Muscle of leg (tissue), 11 donors: ENCODE results near the gene KCTD2. TPM values are rescaled to one million over a fixed set of nuclear protein-coding genes. Genes with fewer than 3 reads are reported as not detected.

ENCODE experiments used
- DNase-seq: peaks from one replicate; pipeline ENCODE4 v3.0.0; 2013
- H3K27ac ChIP-seq: one replicate; pipeline ENCODE4 v1.5.1; 2013; ENCODE audit warnings: mild to moderate bottlenecking, low read length, control low read depth
- H3K27me3 ChIP-seq: one replicate; pipeline ENCODE4 v1.6.1; 2013; ENCODE audit warnings: low read length; ENCODE audit not compliant: control insufficient read depth, insufficient read depth
- H3K36me3 ChIP-seq: one replicate; pipeline ENCODE4 v1.6.1; 2013; ENCODE audit warnings: low read length; ENCODE audit not compliant: control insufficient read depth, insufficient read depth
- H3K4me1 ChIP-seq: one replicate; pipeline ENCODE4 v1.6.1; 2013; ENCODE audit warnings: low read length; ENCODE audit not compliant: control insufficient read depth, insufficient read depth
- H3K4me3 ChIP-seq: one replicate; pipeline ENCODE4 v1.5.1; 2013; ENCODE audit warnings: low read length, control low read depth
- H3K9me3 ChIP-seq: replicated peaks from 2 replicates; pipeline ENCODE4 v1.6.1; 2013; ENCODE audit warnings: low read depth, low read length; ENCODE audit not compliant: control insufficient read depth
- WGBS: methylation state at CpG from one replicate; pipeline ENCODE4 v1.1.5; 2013; ENCODE audit warnings: missing lambda C conversion rate; ENCODE audit not compliant: insufficient coverage; 5-methylcytosine and 5-hydroxymethylcytosine counted together
- polyA plus RNA-seq, 8 donors: library from polyadenylated mRNA; unstranded; fragments of 120-200 nt; gene quantifications; one replicate each; pipeline versions ENCODE4 v1.2.1 to v1.2.3, GENCODE V29; 2013; ENCODE audit warnings: inconsistent platforms in 1 of 8, low replicate concordance in 1 of 8; ENCODE audit not compliant: insufficient read length in 8 of 8, insufficient read depth in 1 of 8
- total RNA-seq: library from RNA; stranded (reverse); fragments of 120-200 nt; gene quantifications from one replicate; pipeline ENCODE4 v1.2.4, GENCODE V29; 2013

The KCTD2 gene
- total and polyA plus RNA-seq, 9 donors: 16.8 to 24.7 (median 22.2) TPM

- Histone ChIP-seq H3K36me3 (no peaks in the 10 kb centered on the region), H3K9me3 (no peaks in the 10 kb centered on the region), H3K4me3 (no peak overlapping the region), H3K4me1 (peaks cover 47% of the 10 kb centered on the region), H3K27me3 (no peaks in the 10 kb centered on the region), H3K27ac (peak overlapping the region; percentile 6)
- 49% methylated on average over 3 of the region's 4 CpGs for WGBS
- no peak for DNase-seq
Measured at GRCh38 chr17:75075597-75076336, 28.7 kb downstream of the KCTD2 start.

GRCh38 chr17:75077072-75077495 is 30.1 kb downstream of the KCTD2 start:
- peaks cover 47% of the 10 kb centered on the region for H3K4me1 ChIP-seq
- no peak for DNase-seq
- no peaks in the 10 kb centered on the region for H3K36me3 ChIP-seq
- WGBS: 28% methylated on average over 24 of the region's 30 CpGs
- H3K4me3 ChIP-seq: peak overlapping the region; percentile 43
- H3K9me3 ChIP-seq: no peaks in the 10 kb centered on the region
- H3K27me3 ChIP-seq: no peaks in the 10 kb centered on the region
- no peak overlapping the region for H3K27ac ChIP-seq

DNA sequence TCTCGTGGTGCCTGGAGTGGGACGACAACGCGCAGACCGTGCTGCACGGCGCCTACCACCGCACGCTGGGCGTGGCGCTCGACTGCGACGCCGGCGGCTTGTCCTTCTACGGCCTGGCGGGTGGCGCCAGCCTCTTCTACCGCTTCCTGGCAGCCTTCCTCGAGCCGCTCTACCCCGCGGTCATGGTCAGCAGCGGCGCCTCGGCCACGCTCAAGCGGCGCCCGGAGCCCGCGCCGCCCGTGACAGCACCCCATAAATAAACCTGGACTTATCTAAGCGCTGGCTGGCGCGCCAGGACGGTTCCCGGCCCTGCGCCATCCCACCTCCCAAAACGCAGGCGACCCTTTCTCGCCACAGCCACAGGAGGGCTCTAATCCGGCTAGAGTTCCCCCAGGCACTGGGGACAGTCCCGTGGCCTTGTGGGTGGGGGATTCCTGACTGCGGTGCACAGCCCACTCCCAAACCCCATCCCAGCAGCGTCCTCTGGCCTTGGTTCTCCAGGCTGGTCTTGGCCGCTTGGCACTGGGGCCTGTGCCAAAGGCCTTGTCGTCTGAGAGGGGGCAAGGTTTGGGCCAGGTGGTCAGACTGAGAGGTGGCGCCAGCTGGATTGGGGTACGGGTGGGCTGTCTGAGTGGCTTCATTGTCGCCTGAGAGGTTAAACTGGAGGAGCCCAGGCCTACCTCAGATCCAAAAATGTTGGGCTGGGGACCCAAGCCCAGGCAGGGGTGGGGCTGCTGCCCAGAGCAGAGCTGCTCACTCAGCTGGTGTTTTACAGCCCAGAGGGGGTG is 30.7 kb downstream of the KCTD2 start:
- WGBS: 10% methylated on average over 38 of the region's 53 CpGs
- Histone ChIP-seq H3K4me3 (peak overlapping the region; percentile 43), H3K4me1 (peaks cover 47% of the 10 kb centered on the region), H3K9me3 (no peaks in the 10 kb centered on the region), H3K27me3 (no peaks in the 10 kb centered on the region), H3K36me3 (no peaks in the 10 kb centered on the region), H3K27ac (peak overlapping the region; percentile 38)
- DNase-seq: peak; percentile 60

GRCh38 chr17:75078284-75079022 is 31.4 kb downstream of the KCTD2 start:
- DNase-seq: no peak
- Histone ChIP-seq H3K4me3 (no peak overlapping the region), H3K27me3 (no peaks in the 10 kb centered on the region), H3K4me1 (peaks cover 47% of the 10 kb centered on the region), H3K36me3 (no peaks in the 10 kb centered on the region), H3K27ac (no peak overlapping the region), H3K9me3 (no peaks in the 10 kb centered on the region)
- 89% methylated on average over 5 of the region's 17 CpGs for WGBS

DNA sequence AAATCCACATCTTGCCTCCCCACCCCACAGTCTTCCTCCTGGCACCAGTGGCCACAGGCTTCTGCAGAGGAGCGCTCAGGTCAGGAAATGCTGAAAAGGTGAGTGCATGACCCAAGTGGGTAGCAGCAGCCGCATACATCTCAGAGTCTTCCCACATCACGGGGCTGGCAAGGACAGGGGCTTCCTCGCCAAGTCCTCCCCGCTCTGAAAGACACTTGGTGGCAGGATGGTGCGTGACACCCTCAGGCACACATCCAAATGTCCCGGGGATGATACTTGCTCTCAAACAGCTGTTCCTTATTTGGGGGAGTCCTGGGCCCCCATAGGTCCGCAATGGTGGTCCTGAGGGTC is 32.0 kb downstream of the KCTD2 start:
- no peaks in the 10 kb centered on the region for H3K36me3 ChIP-seq
- H3K4me3 ChIP-seq: no peak overlapping the region
- no peaks in the 10 kb centered on the region for H3K27me3 ChIP-seq
- H3K4me1 ChIP-seq: peaks cover 43% of the 10 kb centered on the region
- H3K9me3 ChIP-seq: no peaks in the 10 kb centered on the region
- DNase-seq: no peak
- 56% methylated on average over 6 of the region's 8 CpGs for WGBS
- H3K27ac ChIP-seq: no peak overlapping the region

- 59% methylated on average over 9 of the region's 13 CpGs for WGBS
- H3K27me3 ChIP-seq: no peaks in the 10 kb centered on the region
- no peak overlapping the region for H3K4me3 ChIP-seq
- no peaks in the 10 kb centered on the region for H3K9me3 ChIP-seq
- H3K36me3 ChIP-seq: no peaks in the 10 kb centered on the region
- no peak for DNase-seq
- no peak overlapping the region for H3K27ac ChIP-seq
- H3K4me1 ChIP-seq: peaks cover 33% of the 10 kb centered on the region
Measured at GRCh38 chr17:75081611-75082540, 34.9 kb downstream of the KCTD2 start.

- 41% methylated on average over 2 of the region's 6 CpGs for WGBS
Measured at GRCh38 chr17:75082683-75083082, 35.7 kb downstream of the KCTD2 start.

DNA sequence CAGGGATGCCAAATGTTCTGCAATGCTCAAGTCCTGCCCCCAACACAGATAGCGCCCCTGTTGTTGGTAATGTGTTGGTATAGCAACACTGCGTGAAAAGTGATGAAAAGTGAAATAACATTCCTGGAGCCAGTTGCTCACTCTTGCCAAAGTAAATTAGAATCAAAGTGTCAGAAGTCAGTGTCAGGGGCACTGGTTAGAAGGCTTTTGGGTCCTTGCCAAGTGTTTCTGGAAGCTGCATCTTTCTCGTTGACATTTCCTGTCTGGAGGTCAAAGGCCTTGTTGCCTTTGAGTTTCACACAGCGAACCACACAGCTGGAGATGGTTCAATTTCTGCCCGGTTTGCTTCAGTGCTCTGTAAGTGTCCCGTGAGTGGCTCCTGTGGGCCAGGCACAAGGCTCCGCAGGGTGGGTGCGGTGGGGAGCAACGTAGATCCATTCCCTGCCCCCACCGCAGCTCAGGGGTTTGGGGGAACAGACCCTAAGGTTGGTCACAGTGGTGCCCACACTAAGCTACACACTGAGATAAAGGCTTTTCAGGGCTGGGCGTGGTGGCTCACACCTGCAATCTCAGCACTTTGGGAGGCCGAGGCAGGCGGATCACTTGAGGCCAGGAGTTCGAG is 37.1 kb downstream of the KCTD2 start:
- Histone ChIP-seq H3K4me3 (no peak overlapping the region), H3K4me1 (peaks cover 30% of the 10 kb centered on the region), H3K36me3 (no peaks in the 10 kb centered on the region), H3K27me3 (no peaks in the 10 kb centered on the region), H3K9me3 (no peaks in the 10 kb centered on the region), H3K27ac (no peak overlapping the region)
- WGBS: 57% methylated on average over 10 of the region's 14 CpGs
- DNase-seq: no peak

More at GRCh38 chr17:75082683-75083082, 35.7 kb downstream of the KCTD2 start:
- Histone ChIP-seq H3K9me3 (no peaks in the 10 kb centered on the region), H3K4me3 (no peak overlapping the region), H3K4me1 (peaks cover 32% of the 10 kb centered on the region), H3K36me3 (no peaks in the 10 kb centered on the region), H3K27me3 (no peaks in the 10 kb centered on the region), H3K27ac (no peak overlapping the region)
- no peak for DNase-seq

DNA sequence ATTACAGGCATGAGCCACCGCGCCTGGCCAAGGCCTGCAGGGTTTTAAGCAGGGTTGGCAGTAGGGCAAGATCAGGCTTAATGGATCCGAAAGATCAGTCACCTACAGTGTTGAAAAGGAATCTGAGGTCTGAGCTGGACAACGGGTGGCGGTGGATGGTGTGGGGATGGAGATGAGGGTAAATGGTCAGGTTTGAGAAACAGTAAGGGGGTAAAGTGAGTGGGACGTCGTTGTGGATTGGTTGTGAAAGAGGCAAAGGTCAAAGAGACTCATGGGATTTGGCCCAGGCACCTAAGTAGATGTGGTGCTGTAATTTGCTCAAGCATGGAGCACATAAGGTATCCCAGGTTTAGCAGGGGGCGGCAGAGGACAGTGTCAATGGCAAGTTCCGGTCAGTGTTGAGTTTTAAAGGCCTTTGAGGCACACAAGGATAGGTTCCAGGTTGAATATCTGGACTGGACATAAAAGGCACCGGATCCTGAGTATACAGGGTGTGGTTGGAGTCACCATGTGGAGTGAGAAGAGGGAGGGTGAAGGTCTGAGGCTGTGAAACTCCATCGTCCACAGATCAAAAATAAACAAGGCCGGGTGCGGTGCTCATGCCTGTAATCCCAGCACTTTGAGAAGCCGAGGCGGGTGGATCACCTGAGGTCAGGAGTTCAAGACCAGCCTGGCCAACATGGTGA is 39.6 kb downstream of the KCTD2 start:
- no peaks in the 10 kb centered on the region for H3K36me3 ChIP-seq
- H3K9me3 ChIP-seq: no peaks in the 10 kb centered on the region
- no peak overlapping the region for H3K27ac ChIP-seq
- 81% methylated on average over 12 of the region's 15 CpGs for WGBS
- no peak overlapping the region for H3K4me3 ChIP-seq
- no peak for DNase-seq
- H3K27me3 ChIP-seq: no peaks in the 10 kb centered on the region
- H3K4me1 ChIP-seq: peaks cover 37% of the 10 kb centered on the region
